Amygdala (tissue), 56 donors: ENCODE results near the gene KIF15.

Experiments used
- DNase-seq, 56 donors: peaks; one replicate each; lab custom pipeline; 2025; lab: John Stamatoyannopoulos, UW

Gene KIF15

DNA sequence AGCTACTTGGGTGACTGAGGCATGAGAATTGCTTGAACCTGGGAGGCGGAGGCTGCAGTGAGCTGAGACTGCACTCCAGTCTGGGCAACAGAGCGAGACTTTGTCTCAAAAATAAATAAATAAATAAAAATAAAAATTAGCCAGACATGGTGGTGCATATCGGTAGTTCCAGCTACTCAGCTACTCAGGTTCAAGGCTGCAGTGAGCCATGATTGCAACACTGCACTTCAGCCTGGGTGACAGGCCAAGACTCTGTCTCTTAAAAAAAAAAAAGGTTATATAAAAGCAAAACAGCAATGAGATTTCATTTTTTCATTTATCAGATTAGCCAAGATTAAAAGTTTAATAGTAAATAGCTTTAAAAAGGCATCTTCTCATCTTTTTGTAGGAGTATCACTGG is 115.7 kb downstream of the KIF15 start:
- DNase-seq = no peak

DNA sequence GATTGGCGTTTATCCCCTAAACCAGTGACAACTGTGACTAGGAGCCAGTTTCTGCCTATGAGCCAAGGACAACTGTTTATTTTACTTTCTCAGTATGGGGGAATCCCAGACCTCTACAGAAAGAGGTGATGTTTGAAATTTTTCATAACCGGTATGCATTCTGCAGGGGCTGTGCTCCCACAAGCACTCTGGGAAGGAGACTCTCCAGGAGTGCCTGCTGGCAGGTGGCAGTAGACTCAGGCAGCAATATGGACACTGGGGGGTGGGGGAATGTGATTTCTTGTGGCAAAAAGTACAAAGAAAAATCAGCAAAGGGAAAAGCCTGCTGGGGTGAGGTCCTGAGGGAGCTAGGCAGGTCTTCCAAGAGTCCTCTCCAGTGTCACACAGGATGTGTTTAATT is 118.7 kb downstream of the KIF15 start:
- no peak for DNase-seq

DNA sequence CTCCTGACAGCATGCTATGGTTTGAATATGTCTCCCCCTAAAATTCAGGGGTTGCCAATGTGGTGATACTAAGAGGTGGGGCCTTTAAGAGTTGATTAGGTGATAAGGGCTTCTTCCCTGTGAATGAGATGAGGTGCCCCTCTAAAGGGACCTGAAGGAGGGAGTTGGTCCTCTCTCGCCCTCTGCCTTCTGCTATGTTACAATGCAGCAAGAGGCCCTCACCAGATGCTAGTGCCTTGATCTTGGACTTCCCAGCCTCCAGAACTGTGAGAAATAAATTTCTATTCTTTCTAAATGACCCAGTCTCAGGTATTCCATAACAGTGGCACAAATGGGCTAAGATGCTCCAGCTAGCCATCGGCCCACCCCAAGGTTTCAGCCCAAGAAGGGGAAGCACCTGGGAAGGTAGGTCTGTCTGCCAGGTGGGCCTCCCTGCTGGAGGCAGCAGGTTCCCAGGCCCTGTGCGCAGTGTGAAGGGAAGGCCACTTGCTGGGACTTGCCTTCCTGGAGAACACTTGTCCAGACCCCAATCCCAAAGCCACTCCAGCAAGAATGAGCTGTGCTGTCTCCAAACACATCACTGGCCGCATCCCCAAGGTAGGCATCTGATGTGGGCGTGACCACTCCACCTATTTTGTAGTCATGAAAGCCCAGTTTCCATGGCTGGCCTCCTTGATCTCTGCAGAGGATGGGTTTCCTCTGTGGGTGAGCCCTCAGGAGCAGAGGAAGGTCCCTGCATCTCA is 121.8 kb downstream of the KIF15 start:
- DNase-seq = no peak

DNA sequence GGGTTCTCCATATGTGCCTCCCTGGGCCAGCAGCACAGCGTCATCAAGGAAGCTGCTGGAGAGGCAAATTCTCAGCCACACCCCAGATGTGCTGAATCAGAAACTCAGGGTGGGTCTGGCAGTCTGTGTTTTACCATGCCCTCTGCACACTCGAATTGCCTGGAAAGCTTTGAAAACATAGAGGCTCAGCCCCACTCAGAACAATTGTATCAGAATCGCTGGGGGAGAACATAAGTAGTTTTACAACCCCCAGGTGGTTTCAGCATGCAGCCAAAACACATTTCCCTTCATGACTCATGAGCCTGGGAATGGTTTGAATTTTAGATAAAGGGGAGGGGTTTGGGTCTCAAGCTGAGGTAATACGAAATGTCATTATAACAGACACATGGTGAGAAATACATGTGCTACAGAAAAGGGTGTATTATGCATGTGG is 122.4 kb downstream of the KIF15 start:
- DNase-seq = peak in 2 of 56 donors; percentile 2 to 19

DNA sequence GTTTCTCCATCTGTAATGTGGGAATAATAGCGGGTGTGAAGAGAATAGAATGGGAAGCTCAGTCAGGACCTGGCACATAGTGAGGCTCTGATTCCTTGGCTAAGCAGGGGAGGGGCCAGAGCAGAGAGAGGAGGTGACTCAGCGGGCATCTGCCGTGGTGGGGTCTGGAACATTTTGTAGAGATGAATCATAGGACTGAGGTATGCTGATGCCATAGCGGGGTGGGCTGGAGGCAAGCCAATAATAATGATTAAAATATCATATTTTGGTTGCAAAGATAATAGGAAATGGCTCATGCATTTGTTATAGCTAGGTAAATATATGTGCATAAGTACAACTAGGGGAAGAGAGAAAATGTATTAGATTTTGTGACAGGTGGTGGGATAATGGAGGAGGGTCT is 124.0 kb downstream of the KIF15 start:
- DNase-seq = peak in 12 of 56 donors; percentile 5 to 55 (median 26)

DNA sequence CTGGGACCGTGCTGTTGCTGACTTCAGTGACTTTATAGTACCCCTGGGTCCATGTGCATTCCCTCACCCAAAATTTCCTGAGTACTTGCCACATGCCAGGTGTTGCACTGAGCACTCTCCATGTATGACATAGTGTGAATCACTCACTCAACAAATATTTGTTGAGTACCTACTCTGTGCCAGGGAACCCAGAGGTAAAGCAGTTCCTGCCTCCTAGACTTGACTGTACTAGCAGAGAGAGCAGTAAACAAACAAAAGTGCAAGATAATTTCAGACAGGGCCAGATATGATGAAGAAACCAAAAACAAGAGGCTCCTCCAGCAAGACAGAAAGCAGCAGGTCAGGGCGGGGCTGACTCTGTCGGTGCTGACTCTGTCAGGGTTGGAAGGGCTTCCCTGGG is 125.0 kb downstream of the KIF15 start:
- no peak for DNase-seq

DNA sequence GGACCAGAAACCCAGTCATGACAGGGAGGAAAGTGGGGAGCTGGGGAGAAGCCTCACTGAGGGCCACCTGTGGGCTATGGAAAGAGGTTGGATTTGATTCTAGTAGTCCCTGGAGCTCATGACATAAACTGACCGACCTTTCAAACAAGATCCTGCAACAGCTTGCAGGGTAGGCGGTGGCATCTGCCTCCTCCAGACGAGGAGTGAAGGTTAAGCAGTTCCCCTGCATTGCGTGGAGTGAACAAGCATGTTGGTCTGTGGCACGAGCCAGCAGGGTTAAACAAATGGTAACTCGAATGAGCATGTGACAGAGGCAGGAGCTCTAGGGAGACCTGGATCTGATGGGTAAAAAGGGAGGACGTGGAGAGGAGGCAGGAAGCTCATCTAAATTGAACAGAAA is 125.5 kb downstream of the KIF15 start:
- DNase-seq = no peak

DNA sequence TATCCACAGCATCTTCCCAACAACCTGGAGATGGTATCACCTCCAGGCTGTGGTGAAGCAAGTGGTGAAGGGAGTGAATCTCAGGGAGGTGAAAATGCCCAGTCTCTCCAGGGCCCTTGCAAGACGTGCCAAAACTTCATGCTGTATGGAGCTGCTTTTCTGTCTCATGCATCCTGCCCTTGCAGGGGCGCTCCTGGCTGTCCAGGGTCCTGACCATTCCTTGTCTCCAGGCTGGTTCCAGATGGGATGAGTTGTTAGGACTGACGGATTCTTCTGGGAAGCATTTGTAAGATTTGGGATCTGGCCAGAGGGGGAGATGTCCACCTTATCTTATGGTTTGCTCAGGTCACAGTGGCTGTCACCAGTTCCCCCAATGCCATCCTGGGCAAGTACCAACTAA is 128.7 kb downstream of the KIF15 start:
- DNase-seq = no peak

DNA sequence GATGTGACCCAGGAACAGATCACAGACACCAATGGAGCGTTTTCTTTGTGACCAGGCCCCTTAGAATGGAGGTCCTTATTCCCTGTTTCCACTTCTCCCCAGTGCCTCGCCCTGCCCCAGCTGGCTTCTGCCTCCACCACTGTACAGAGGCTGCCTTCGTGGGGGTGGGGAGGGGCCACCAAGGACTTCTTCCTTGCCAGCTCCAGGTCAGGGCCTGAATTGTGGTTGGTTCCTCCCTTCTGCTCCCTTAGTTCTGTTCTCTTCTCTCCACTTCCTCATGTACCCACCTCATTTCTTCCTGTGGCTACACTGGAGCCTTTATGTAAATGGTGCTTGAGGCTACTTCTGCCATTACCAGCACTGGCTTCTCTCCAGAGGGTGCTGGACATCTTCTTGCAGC is 129.3 kb downstream of the KIF15 start:
- DNase-seq = no peak

DNA sequence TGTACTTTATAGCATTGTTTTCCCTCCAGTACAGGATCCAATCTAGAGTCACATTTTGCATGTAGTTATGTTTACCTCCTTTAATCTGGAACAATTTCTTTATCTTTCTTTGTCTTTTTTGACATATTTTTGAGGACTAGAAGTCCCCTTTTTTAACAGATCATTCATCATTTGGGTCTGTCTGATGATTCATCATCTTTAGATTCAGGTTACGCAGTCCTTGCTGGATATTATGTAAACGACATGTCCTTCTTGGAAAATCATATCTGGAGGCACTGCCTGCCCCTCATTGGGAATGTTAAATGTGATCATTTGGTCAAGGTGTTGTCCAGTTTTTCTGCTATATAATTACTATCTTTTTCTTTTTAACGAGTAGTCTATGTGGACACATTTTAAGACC is 131.1 kb downstream of the KIF15 start:
- no peak for DNase-seq

DNA sequence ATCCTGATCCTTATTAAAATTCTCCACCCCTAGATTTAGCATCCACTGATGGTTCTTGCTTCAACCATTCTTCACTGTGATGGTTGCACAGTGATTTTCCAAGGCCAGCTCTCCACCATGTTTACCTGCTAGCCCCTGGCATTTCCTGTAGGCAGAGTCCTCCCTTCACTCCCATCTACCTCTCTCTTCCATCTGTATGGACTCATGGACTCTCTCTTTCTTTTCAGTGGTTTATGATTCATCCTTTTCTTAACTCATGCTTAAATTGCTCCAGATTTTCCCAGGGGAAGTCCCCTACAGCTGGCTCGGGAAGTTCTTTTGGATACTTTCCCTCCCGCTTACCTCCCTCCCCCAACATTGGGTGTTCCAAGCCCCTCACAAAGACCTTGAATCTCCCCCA is 131.5 kb downstream of the KIF15 start:
- no peak for DNase-seq

DNA sequence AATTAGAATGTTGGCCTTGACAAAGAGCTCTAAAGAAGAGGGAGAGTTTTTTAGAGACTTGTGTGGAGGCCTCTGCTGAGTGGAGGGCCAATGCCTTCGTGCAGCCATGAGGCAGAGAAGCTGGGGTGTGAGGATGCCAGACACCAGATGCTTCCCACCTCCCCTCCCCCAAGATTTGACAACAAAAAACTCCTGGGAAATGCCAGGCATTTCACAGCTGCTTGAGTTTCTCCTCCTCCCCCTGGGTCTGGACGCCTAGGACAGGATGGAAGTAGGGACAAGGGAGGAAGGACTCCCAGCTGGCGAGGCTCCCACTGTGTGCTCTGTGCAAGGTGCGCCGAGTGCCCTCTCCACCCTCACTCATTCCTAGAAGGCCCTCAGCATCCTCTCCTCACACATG is 132.9 kb downstream of the KIF15 start:
- no peak for DNase-seq

DNA sequence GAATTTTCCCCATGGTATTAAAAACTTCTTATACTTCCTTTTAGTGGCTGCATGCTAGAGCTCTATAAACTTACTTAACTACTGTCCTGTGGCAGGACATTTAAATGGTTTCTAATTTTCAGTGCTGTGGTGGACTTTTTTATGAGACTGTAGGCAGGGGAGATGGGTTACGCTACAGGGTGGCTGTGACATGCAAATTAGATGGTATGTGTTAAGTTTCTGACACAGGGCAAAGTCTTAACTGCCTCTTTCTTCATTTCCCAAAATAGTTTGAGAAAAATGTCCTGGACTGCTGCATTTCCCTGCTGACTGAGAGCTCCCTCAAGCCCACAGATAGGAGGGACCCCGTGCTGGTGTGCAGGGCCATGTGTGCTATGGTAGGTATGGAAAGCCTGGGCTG is 134.8 kb downstream of the KIF15 start:
- no peak for DNase-seq

DNA sequence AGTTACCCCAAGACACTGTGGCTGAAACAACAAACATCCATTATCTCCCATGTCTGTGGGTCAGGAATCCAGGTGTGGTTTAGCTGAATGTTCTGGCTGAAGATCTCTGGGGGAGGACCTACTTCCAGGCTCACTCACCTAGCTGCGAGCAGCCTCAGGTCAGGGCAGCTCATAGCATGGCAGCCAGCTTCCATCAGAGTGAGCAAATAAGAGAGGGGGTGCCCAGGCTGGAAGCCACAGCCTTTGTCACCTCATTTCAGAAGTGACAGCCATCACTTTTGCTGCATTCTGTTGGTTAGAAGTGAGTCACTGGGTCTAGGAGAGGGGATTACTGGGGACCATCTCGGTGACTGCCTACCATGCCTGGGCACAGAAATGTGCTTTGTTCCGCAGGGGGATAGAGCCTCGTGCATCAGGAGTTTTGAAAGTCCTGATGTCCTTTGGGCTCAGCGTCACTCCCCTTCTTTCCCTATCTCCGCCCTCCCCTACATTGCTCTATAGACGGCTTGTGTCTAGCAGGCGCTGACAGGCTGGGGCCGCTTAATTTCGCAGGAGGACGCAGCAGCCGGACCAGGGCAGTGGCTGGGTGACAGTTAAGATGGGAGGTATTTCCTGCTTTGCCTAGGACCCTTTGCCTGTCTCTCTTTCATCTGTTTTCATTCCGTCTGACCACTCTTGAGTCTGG is 138.2 kb downstream of the KIF15 start:
- DNase-seq = no peak

DNA sequence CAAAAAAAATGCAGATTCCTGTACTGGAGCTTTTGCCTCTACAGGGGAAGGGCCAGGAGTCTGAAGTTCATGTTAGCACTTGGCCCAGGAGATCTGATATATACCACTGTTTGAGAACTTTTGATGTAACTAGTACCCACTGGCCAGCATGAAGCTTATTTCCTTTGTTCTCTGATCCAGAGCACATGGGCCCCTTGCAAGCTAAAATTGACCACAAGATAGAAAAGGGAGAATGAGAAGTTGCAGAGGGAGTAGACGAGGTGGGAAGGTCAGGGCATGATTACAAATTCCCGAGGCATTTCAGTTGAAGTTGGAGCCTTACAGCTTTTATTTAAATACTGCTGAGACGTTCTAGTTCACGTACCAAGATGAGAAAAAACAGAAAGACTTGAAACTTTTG is 141.0 kb downstream of the KIF15 start:
- no peak for DNase-seq
